ENCODE results near the gene SMG9.
A peak's percentile ranks its signal among the peaks of the same experiment; 100 is the strongest.

Gene SMG9

GRCh38 chr19:43731846-43732245 is 22.9 kb downstream of the SMG9 start:
- no peak overlapping the region for H3K4me3 ChIP-seq (ENCODE audit: low read depth, low read length)
- peak; percentile 15 for DNase-seq (ENCODE audit: low read depth)

DNA sequence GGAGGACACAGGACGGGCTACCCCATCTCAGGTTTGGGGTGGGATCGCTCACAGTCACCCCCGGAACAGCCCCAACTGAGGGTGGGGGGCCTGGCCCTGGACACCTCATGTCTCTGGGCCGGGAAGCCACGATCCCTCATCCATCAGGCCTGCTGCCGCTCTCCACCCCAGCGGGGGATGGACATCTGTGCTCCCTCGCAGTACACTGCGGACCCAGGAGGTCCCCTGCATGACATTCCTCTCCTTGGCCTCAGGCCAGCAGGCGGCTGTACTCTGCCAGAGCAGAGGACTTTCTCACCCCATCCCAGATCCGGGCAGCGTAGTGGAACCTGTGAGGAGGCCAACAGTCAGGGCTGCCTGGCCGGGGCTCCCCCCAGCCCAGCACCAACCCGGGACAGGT is 23.4 kb downstream of the SMG9 start:
- DNase-seq (ENCODE audit: low read depth): no peak

DNA sequence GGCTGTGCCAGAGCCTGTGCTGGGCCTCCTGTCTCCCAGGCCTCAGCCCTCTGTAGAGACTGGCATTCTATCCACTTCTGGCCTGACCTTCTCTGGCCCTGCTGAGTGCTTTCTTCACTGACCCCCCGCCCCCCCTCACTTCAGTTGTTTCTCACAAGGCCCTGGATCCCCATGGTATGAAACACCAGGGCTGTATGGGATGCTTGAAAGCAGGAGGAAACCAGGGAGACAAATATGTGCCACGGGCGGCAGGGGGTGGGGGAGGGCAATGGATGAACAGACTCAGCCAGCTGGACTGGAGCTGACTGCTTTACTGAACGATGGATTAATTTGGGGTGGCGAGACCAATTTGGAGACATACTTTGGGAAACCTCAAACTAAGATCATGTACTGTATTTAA is 24.8 kb downstream of the SMG9 start:
- DNase-seq (ENCODE audit: low read depth): no peak
- no peak overlapping the region for H3K4me3 ChIP-seq (ENCODE audit: low read depth, low read length)

More for the DNA sequence above, 23.4 kb downstream of the SMG9 start:
- no peak overlapping the region for H3K4me3 ChIP-seq (ENCODE audit: low read depth, low read length)

DNA sequence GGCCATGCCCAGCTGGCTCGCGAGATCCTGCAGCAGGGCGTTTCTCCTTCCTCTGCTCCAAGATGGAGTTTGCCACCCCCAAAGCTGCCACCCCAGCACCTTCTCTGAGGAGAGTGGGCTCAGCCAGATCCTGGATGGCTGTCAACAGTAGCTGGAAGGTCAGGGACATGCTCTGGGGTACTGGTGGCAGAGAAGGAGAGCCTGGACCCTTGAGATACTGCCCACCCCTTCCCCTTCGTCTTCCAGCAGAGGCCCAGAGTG is 27.2 kb downstream of the SMG9 start:
- no peak overlapping the region for H3K4me3 ChIP-seq (ENCODE audit: low read depth, low read length)
- no peak for DNase-seq (ENCODE audit: low read depth)

DNA sequence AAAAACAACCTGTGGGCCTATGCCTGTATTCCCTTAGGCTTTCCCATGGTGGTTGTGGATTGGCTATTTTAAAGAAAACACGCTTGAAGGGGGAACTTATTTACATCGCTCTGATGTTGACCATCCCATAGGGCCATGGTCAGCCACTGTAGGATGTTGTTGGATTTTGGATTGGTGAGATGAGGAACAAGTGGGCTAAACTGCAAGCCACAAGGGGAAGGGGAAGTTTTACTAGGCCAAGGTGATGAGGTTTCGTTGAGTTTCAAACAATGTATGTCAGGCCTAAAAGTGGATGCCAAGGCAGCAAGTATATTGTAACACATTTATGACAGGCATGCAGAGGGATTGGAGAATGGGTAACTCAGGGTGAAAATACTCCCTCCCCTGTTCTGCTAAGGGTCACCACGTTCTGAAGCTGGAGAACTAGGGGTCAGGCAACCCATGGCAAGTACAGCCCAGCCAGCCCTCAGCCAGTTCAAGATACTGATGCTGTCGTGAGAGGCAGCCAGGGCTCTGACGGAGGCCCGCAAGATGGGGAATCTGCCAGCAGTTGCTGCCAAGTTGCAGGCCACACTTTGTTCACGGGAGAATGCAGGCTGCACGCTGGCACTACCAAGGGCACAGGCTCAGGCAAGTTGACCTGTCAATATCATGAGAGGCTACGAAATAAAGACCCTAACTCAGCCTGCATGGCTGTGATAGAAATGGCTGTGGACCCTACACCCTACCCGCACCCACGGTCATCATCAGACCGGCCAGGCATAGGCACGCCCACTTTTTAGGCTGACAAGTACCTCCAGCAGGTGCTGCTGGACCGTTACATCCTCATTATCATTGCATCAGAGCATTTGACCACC is 27.8 kb downstream of the SMG9 start:
- H3K4me3 ChIP-seq (ENCODE audit: low read depth, low read length): no peak overlapping the region
- DNase-seq (ENCODE audit: low read depth): no peak

DNA sequence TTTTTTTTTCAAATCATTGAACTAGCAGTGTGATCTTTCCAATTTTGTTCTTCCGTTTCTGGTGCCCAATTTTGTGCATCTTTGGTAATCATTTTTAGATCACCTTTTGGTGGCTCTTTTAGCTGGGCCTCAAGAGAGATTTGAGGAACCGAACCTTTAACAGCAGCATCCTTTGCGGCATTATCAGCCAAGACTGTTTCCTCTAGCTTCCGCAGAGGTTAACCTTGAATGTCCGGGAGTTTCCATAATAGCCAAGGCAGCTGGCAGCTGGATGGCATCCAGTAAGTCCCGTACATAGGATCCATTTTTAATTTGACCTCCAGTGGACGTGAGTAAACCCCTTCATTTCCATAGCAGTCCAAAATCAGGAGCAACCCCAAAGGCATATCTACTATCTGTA is 29.3 kb downstream of the SMG9 start:
- H3K4me3 ChIP-seq (ENCODE audit: low read depth, low read length): no peak overlapping the region
- no peak for DNase-seq (ENCODE audit: low read depth)

DNA sequence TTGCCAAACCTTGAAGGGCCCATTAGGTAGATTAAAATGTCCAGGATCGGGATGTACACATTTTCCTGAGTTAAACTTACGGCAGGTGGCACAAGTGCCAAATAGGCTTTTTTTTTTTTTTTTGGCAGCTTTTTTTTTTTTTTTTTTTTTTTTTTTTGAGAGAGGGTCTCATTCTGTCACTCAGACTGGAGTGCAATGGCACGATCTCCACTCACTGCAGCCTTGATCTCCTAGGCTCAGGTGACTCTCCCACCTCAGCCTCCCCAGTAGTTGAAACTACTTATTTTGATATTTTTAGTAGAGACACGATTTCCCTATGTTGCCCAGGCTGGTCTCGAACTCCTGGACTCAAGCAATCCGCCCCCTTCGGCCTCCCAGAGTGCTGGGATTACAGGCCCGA is 29.9 kb downstream of the SMG9 start:
- H3K4me3 ChIP-seq (ENCODE audit: low read depth, low read length): no peak overlapping the region
- no peak for DNase-seq (ENCODE audit: low read depth)

DNA sequence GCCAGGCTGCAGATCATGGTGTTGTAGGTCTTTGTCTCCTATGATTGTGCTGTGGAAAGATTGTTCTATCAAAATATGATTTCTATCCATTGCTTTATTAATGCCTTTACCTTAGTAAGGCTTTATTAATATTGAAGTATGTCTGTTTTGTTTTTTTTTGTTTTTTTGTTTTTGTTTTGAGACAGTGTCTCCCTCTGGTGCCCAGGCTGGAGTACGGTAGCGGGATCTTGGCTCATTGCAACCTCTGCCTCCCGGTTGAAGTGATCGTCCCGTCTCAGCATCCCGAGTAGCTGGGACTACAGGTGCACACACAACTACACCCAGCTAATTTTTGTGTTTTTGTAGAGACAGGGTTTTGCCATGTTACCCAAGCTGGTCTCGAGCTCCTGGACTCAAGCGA is 31.2 kb downstream of the SMG9 start:
- DNase-seq (ENCODE audit: low read depth): no peak
- H3K4me3 ChIP-seq (ENCODE audit: low read depth, low read length): no peak overlapping the region

GRCh38 chr19:43721469-43722048 is 33.2 kb downstream of the SMG9 start:
- no peak for DNase-seq (ENCODE audit: low read depth)
- H3K4me3 ChIP-seq (ENCODE audit: low read depth, low read length): no peak overlapping the region

DNA sequence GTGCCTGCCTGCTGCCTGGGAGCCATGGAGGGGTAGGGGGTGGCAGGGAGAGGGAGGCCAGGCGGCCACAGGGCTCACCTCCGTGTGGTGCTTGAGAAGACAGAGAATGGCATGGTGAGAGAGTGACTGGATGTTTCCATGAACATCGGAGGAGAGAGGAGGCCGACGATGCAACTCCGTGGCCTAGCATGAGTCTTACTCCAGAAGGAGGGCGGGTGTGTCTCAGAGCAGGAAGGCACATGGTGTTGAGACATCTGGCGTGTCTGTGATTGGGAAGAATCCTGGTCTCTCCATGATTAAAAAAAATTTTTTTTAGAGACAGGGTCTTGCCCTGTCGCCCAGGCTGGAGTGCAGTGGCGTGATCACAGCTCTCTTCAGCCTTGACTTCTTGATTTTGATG is 33.8 kb downstream of the SMG9 start:
- no peak overlapping the region for H3K4me3 ChIP-seq (ENCODE audit: low read depth, low read length)
- DNase-seq (ENCODE audit: low read depth): no peak

GRCh38 chr19:43719918-43720317 is 34.8 kb downstream of the SMG9 start:
- H3K4me3 ChIP-seq (ENCODE audit: low read depth, low read length): no peak overlapping the region
- DNase-seq (ENCODE audit: low read depth): no peak

GRCh38 chr19:43719378-43719868 is 35.3 kb downstream of the SMG9 start:
- H3K4me3 ChIP-seq (ENCODE audit: low read depth, low read length): no peak overlapping the region
- DNase-seq (ENCODE audit: low read depth): no peak

DNA sequence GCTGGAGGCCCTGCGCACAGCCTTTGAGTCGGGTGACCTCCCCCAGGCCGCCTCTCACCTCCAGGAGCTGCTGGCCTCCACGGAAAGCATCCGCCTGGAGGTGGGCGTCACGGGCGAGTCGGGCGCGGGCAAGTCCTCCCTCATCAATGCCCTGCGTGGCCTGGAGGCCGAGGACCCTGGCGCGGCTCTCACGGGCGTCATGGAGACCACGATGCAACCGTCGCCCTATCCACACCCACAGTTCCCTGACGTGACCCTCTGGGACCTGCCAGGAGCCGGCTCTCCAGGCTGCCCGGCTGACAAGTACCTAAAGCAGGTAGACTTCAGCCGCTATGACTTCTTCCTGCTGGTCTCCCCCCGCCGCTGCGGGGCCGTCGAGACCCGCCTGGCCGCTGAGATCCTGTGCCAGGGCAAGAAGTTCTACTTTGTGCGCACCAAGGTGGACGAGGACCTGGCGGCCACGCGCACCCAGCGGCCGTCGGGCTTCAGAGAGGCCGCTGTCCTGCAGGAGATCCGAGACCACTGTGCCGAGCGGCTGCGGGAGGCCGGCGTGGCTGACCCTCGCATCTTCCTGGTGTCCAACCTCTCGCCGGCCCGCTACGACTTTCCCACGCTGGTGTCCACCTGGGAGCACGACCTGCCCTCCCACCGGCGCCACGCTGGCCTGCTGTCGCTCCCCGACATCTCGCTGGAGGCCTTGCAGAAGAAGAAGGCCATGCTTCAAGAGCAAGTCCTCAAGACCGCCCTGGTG is 36.0 kb downstream of the SMG9 start:
- H3K4me3 ChIP-seq (ENCODE audit: low read depth, low read length): no peak overlapping the region
- DNase-seq (ENCODE audit: low read depth): no peak

DNA sequence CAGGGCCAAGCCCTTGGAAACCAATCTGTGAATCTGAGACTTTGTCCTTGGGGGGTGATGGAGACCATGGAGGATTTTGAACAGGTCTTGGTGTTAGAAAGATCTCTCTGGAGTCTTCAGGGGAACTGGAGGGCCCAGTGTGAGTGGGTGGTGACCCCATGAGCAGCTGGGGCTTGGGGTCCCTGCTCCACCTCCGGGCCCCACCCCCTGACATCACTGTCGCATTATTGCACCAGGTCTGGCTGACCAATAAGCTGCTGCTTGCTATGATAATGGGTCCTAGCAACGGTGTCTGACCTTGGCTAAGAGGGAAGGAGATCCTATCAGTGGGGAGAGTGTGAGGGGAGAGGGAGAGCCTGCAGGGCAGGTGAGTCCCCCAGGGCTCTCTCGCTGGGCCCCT is 39.0 kb downstream of the SMG9 start, which contains the start of gene IRGC:
Gene IRGC (plus strand): TSS at position 301 of the 400 bp plus-strand sequence. CDS start 2,483 bp downstream, outside the sequence.
- DNase-seq (ENCODE audit: low read depth): no peak
- no peak within 1 kb of the TSS for H3K4me3 ChIP-seq (ENCODE audit: low read depth, low read length)

DNA sequence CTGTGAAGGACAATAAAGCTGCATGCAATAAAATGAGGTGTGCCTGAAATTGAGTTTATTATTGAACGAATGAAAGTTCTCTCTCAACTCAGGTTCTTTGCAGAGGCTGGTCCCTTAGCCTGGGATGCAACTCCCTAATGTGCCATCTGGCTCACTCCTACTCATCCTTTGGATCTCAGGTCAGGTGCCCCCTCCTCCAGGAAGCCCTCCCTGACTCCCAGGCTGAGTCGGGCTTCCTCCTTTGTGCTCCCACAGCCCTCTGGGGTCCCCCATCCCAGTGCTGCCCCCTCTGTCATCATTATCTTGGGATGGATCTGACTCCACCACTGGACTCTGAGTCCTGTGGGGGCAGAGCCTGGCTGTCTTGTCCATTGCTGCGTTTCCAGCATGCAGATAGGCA is 41.6 kb downstream of the SMG9 start:
- DNase-seq (ENCODE audit: low read depth): no peak

GRCh38 chr19:43711751-43712355 is 42.9 kb downstream of the SMG9 start:
- DNase-seq (ENCODE audit: low read depth): no peak

More for the DNA sequence above, 41.6 kb downstream of the SMG9 start:
- H3K4me3 ChIP-seq (ENCODE audit: low read depth, low read length): no peak overlapping the region

DNA sequence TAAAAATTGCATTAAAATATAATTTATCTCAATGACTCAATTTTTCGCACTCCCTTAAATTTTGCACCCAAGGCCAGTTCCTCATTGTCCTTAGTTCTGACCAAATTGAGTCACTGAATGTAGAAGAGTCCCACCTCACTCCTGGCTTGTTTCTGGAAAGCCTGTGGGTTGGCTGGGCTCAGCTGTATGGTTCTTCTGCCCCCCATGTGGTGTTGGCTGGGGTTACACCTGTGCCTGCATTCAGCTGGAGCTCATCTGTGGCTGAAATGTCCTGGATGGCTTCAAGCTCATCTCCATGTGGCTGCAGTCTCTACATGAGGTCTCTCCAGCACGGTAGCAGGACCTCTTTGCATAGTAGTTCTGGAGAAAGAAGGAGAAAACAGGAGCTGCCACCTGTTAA is 46.0 kb downstream of the SMG9 start:
- H3K4me3 ChIP-seq (ENCODE audit: low read depth, low read length): no peak overlapping the region
- DNase-seq (ENCODE audit: low read depth): no peak

More at GRCh38 chr19:43711751-43712355, 42.9 kb downstream of the SMG9 start:
- no peak overlapping the region for H3K4me3 ChIP-seq (ENCODE audit: low read depth, low read length)

- no peak for DNase-seq (ENCODE audit: low read depth)
- H3K4me3 ChIP-seq (ENCODE audit: low read depth, low read length): no peak overlapping the region
These were observed 47.5 kb downstream of the SMG9 start for GRCh38 chr19:43707158-43707712.

- DNase-seq (ENCODE audit: low read depth): no peak
These were observed 49.0 kb downstream of the SMG9 start for GRCh38 chr19:43705729-43706128.

More at GRCh38 chr19:43705729-43706128, 49.0 kb downstream of the SMG9 start:
- H3K4me3 ChIP-seq (ENCODE audit: low read depth, low read length): no peak overlapping the region
